Activated T-cell treated with anti-CD3 and anti-CD28 coated beads for 48 hours (primary cell): ENCODE measurements around the gene CARD19.

ENCODE experiments used
- DNase-seq: peaks from one replicate; pipeline ENCODE4 v3.0.0-alpha.2; 2020; ENCODE audit warnings: low read depth

CARD19 gene

DNA sequence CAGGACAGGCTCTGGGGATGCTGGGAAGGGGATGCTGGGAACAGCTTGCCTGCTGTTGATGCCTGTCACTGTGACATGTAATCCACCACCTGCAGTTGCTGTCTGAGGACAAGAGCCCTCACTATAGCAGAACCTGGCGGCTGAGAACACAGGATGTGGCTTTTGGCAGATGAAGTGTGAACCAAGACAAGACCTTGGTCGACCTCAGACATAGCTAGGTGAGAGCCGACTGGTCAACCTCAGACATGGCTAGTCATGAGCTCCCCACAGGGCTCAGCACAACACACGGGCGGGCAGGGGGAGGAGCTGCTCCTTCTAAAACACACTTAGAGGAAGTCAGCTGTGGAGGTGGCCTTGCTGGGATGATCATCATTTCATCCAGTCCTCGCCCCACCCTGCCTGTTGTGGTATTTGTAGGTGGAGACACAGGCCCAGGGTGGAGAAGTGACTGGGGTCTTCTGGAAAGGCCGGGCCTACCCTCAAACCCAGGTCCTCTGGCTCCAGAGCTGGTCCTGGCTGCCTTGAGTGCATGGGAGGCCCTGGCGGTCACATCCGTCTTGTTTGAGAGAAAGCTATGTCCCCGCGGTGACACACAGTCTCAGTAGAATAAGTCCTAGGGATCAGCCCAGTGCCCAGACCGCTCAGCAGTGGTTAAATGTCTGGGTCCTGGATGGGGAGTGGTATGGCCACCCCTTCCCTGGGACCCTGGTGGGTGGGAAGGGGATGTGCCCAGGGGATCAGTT is 31.5 kb upstream of the CARD19 start:
- peak; percentile 83 for DNase-seq

DNA sequence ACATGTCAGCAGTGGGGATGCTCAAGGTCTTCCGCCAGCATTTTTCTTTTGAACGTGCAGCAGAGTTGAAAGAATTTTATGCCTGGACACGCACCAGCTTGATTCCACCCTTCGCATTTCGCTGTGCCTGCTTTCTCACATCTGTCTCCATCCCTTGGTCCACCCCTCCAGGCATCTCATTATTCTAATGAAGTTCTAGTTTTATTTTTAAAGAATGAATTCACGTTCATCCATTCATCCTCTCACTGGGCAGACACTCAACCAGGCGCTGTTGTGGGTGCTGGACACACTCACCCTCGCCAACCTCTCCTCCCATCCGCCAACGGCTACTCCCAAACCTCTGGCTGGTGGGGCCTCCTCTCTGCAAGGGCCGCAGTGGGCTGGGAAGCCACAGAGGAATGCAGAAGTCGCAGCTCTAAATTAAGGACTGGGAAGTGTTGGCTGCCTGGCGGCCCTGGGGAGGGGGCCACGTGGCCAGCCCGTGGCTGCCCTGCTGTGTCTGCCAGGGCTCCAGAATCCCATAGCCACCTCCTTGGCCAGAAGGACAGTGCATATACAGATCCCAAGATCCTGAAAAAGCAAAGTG is 30.8 kb upstream of the CARD19 start:
- DNase-seq = no peak

DNA sequence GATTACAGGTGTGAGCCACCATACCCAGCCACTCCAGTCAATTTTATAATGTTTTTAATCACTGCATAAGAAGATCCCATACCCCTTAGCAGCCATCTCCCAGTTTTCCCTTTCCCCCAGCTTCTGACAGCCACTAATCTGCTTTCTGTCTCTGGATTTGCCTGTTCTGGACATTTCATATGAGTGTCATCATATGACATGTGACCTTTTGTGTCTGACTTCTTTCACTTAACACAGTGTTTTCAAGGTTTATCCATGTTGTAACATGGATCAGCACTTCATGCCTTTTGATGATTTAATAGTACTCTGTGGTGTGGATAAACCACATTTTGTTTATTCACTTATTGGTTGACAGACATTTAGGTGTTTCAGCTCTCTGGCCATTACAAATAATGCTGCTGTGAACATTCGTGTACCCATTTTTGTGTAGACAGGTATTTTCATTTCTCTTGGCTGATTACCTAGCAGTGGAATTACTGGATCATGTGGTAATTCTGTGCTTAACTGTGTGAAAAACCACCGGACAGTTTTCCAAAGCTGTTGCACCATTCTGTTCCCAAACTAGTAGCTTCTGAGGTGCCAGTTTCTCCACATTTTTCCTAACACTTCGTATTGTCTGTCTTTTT is 28.9 kb upstream of the CARD19 start:
- DNase-seq = no peak

DNA sequence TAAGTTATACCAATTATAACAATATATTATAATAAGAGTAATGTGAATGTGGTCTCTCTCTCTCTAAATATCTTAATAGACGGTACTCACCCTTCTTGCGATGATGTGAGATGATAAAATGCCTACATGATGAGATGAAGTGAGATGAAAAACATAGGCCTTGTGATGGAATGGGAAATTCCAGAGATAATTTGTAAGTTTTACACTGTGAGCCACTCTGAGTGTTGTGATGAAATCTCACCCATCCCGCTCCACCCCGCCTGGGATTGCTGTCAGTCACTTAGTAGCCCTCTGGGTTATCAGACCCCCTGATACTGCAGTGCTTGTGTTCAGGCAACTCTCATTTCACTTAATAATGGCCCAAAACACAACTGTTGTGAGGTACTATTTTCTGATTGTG is 27.1 kb upstream of the CARD19 start:
- no peak for DNase-seq

DNA sequence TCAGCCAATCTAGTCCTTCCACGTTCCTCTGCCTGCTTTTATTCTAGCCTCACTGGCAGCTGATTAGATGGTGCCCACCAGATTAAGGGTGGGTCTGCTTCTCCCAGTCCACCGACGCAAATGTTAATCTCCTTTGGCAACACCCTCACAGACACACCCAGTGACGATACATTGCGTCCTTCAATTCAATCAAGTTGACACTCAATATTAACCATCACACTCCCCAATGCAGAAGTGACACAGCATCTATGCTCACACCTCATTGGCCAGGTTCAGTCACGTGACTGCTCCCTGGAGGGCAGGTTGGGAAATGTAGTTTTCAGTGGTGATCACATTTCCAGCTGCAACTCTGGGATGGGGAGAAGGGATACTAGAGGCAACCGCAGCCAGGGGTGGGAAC is 24.6 kb upstream of the CARD19 start:
- DNase-seq = no peak

DNA sequence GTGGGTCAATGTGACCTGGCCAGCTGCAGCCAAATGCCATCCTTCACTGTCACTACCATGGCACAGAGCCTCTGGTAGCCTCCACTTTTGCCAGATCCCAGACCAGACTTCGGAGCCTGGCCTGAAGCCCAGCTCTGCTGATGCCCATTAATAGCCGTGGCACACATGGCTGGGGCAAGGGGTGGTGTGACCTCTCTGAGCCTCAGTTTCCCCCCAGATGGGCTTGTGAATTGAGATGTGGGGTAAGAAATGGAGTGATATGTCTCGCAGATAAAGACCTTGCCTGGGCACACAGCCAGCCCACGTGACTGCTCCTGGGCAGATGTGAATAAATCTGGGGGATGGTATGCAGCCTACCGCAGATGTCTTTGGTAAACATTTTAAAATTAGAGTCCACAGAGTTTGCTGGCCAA is 23.6 kb upstream of the CARD19 start:
- DNase-seq = no peak

DNA sequence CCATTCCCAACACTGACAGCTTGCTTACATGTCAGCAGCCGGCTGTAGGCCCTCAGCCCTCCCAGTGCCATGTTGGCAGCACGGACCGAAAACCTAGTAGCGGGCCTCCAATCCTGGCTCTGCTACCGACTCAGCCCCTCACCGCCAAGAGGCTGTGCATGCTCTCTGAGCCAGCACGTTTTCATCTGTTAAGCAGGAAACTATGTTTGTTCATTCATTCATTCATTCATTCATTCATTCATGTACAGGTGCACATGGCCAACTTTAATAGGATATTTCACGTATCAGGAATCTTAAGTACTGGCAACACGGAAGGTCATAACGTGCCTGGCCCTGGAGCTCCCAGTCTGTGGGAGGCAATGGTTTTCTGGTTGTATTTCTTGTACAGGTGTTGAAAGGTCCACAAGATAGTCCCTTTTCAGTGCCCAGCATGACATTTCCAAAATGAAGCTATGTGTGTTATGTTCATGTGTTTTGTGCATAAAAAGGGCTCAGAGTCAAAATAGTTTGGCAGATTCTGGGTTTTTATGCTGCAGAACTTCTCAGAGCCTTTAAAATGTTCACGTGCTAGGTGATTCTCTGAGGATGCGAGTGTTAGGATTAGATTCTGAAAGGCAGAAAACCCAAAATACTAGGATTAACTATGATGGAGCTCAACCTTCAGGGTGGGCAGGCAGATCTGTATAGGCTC is 19.8 kb upstream of the CARD19 start:
- DNase-seq = no peak

DNA sequence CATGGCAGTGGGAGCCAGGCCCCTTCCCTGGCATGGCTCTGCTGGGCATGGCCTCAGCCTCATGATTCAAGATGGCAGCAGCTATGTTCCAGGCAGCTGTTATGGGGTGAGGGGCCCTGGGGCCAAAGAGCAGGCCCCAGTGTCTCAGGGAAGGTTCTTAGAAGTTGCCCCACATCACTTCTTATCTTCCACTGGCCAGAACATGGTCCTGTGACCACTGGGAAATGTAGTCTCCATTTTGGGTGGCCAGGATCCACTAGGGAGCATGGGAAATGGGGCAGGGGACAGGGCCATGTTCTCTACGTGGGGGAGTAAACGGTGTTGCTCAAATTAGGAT is 19.3 kb upstream of the CARD19 start:
- no peak for DNase-seq

DNA sequence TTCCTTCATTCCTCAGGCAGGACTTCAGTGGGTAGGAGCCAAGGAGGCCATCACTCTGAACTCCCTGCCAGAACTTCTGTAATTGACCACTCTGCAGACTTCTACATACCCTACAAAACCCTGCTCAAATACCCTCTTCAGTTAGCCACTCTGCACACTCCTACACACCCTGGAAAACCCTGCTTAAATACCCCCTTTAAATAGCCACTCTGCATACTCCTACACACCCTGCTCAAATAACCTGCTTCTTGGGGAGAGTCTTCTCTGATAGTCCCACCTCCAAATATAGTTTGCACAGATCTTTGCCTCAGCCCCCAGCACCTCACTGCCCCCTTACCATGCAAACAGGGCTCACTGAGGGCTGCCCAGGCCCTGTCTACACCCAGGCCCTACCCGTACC is 18.6 kb upstream of the CARD19 start:
- DNase-seq = no peak

DNA sequence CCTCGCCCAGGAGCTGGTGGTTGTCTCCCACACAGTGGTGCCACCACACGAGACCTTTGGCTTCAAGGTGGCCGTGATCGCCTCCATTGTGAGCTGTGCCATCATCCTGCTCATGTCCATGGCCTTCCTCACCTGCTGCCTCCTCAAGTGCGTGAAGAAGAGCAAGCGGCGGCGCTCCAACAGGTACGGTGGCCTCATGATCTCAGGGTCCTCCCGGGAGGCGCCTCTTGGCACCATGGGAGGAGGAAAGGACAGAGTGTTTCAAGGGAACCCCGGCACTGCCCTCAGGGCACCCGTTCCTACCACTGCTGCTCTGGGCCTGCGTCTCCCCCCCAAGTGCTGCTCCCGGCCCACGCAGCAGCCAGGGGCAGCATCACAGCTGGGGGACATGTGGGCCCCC is 18.2 kb upstream of the CARD19 start:
- no peak for DNase-seq

DNA sequence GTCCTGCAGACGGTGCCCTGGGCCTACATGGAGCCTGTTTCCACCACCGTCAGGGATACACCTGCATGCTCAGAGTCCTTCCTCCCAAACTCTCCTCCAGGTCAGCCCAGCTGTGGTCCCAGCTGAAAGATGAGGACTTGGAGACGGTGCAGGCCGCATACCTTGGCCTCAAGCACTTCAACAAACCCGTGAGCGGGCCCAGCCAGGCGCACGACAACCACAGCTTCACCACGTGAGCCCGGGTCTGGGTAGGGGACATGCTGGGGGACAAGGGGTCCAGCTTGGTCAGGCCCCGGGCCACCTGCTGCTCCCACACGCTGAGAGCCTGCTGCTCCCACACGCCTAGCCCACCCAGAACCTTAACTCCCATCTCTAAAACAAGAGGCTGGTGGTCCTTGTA is 16.6 kb upstream of the CARD19 start:
- DNase-seq = no peak

DNA sequence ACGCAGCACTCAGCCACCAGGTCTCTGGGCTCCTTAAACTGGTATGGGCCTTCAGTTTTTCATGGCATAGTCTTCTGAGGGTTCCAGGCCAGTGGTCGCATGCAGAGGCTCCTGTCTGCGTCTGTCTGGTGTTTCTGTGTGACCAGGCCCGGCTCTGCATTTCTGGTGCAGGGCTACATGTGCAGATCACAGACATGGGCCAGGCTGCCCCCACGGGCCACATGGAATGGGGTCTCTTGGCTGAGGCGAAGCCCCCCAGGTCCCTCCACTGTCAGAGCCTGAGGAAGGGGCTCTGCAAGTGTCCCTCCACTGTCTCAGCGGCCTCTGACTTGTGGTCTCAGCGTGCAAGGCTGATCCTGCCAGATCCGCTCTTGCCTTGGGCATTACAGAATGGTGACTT is 15.6 kb upstream of the CARD19 start:
- no peak for DNase-seq

DNA sequence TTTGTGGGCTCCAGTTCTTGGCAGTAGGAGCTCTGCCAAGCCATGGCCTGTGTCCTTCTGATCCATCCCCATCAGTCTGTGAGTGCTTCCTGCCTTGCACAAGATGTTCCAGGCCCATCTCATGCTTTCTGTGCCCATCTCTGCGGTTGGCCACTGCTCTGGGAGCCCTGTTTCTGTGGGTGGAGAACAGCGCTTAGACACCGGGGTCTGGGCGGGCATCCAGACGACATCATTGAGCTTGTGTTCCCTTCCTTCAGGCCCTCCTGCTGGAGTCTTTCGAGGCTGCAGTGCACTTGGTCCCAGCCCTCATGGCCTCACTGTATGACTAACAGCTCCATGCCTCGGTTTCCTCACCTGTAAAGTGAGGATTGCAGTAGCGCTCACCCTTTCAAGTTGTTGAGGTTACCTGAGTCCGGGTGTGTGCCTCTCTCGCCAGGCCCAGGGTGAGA is 14.9 kb upstream of the CARD19 start:
- DNase-seq = no peak

DNA sequence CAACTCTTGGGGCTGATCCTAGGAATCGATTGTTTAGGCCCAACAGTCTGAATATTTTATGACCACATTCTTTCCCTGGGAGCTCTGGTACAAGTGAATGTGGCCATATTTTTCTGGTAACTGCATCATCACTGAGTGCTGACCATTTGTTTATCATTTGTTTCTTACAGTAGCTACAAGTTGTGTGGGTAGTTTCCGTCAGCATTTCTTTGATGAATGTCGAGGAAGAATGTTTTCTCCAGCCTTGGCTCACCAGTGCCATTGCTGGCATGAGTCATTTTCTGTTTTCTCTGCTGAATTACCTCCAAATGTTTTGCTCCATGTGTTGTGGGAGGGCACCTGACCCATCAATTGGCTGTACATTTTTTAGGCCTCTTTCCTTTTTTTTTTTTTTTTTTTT is 14.1 kb upstream of the CARD19 start:
- no peak for DNase-seq

DNA sequence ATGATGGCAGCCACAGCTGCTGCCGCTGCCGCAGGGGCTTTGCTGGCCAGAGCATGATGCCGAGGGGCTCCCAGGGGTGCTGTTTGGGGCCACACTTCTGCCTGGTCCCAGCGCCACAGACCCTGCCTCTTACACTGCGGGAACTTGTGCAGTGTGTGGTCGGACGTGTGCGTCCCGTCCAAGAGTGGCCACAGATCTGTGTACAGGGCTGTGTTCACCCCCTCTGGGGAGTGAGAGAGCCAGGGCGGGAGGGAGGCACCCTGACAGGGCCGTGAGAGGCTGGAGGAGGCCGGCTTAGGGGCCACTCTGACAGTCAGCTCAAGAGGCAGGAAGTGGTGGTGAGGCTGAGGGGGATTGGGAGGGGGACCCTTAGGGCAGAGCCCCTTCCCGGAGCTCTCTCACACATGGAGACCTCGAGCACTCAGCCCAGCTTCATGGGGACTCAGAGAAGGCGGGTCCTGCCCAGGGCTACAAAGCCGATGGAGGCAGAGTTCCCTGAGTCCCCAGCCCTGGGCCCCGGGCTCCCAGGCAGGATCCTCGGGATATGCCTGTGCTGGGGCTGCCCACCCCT is 13.1 kb upstream of the CARD19 start:
- DNase-seq = no peak

DNA sequence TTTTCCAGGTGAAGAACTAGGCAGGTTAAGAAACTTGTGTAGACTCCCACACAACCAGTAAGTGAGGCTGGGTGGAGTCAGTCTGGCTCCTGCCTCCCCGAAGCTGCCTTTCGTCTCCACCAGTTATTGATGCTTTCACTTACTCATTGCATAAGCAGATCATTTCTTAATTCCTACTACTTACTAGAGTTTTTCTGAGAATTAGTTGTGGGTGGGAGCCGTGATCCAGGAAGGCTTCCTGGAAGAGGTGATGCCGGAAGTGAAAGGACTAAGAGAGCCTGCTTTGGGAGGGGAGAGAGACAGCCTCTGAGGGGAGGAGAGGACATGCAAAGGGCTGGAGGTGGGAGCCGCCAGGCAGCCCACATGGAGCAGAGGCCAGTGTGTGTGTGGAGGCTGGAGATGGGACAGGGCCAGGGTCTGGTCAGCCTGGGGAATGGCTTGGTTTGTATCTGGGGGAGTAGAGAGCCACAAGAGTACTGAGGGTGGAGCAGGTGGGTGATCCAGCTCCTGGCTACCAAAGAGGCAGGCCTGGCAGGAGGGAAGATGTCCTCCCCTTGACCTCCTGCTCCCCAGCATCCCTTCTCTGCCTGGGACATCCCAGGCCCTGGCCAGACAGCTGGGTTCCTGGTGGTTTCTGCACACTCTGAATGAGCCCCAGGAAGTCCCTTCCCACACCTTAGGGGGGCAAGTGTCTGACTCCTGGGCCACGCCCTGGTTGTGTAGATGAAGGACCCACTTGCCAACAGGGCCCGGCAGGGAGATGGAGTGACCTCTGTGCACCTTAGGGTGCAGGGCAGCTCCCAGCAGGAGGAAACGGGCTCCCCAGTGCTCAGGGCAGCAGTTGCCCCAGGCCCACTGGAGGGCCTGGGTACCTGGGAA is 12.2 kb upstream of the CARD19 start:
- DNase-seq = no peak

DNA sequence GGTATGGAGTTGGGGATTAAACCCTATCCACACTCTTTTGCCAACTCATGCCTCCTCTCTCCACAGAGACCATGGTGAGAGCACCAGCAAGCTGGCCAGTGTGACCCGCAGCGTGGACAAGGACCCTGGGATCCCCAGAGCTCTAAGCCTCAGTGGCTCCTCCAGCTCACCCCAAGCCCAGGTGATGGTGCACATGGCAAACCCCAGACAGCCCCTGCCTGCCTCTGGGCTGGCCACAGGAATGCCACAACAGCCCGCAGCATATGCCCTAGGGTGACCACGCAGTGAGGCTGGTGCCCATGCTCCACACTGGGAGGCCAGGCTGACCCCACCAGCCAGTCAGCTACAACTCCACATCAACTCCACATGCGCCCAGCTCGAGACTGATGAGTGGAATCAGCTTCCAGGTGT is 11.5 kb upstream of the CARD19 start:
- DNase-seq = no peak

DNA sequence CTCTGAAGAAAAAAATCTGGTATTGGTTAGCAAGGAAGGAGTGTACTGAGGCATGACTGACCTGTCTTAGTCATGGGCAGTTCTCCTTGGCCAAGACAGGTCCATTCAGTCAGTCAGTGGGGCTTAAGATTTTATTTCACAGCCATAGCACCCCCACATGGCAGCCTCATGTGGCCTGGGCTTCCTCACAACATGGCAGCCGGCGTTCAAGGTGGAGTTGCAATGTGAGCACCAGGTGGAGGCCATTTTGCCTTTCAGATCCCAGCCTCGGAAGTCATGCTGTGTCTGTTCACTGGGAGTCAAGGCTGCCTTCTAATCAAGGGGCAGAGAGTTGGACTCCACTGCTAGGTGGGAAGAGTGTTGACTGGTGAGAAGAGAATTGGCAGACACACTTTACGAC is 10.3 kb upstream of the CARD19 start:
- DNase-seq = no peak

DNA sequence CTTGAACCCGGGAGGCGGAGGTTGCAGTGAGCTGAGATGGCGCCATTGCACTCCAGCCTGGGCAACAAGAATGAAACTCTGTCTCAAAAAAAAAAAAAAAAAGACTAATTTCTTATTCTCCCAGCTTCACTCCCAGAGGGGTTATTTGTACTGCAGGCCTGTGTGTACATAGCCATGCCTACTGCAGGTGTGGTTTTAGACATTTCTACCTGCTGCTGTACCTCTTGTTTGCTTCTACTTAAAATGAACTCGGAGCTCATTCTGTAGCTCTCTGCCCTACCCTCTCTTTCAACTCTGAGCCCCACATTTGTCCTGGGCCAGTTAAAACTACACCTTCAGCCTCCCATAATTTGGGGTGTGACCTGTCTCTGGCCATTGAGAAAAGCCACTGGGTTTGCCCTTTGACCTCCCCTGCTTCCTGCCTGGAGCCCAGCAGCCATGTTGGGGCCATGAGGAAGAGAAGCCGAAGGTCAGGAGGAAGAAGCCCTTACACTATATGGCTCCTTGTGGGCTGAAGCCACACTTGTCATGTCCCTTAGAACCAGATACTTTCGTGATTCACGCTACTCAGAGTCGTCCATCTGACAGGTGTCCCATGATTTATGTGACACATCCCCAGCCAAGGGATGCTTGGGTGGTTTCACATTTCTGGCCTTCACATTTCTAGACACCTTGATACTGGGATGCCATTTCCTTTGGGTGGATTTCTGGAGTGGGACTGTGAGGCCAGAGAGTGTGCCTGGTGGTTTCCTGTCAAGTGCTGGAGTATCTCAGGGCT is 9.4 kb upstream of the CARD19 start:
- DNase-seq = no peak

DNA sequence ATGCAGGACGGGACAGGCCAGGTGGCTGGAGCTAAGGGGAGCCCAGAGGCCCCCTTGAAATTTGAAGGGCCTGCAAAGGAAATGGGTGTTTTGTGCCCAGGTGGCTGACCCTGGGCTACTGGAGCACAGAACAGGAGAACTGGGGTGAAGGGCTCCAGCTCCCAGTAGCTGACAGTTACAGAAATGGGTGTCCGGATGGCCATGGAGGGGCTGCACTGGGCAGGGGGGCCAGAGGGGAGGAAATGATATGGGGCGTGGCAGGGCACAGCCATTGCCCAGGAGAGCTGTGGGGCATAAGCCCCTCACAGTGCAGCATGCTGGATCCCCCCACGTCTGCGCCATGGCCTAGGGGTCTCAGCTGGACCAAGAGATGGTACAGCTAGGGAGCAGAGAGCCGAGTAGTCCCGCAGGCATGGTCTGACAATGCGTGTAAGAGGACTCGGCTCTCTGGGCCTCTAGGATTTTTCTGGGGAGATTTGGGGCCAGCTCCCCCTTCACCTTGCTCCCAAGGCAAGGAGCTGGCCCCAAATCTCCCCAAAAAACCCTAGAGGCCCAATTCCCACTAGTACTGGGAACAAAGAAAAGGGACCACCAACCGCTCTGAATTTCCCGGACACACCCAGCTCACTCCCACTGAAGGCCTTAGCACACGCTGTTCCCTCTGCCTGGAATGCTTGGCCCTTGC is 7.9 kb upstream of the CARD19 start:
- DNase-seq = no peak

DNA sequence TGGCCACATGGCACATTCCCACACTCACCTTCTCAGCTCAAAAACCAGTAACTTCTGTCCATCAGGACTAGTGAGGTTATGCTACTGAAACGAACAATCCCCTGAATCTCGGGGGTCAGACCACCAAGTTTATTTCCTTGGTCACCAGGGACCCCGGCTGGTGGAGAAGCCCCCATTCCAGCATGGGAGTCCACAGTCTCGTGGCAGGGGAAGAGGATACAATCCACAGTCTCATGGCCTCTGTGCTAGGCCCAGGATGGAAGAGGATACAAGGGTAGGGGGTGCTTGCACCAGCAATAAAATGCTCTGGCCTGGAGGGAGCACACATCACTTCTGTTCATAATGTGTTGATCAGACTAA is 7.4 kb upstream of the CARD19 start:
- no peak for DNase-seq
